Activated CD8-positive, alpha-beta T cell treated with anti-CD3 and anti-CD28 coated beads for 36 hours (primary cell): ENCODE results near the gene RBM47. TPM values are rescaled to one million over a fixed set of nuclear protein-coding genes. Genes with fewer than 3 reads are reported as not detected.
"Not testable (repeated sequence)": the region's sequence is repeated elsewhere in the genome, so short reads cannot be mapped to it uniquely, and the experiment has no call there.

Experiments used
- ATAC-seq: fragments of 200-7000 bp; cut with Tn5 transposase; one replicate; pipeline ENCODE4 v1.10.0; 2021; ENCODE audit warnings: mild to moderate bottlenecking, moderate library complexity
- CTCF ChIA-PET: fragments of 350-600 bp; sonication (Branson Sonifier 250); formaldehyde crosslinking; loops from one replicate; lab custom pipeline; 2021; ENCODE audit warnings: antibody characterized with exemption; lab: Charles Lee
- POLR2A ChIA-PET: fragments of 350-600 bp; sonication (Branson Sonifier 250); formaldehyde crosslinking; loops from one replicate; lab custom pipeline; 2021; ENCODE audit warnings: antibody characterized with exemption; lab: Charles Lee
- DNase-seq: peaks from one replicate; pipeline ENCODE4 v3.0.0-alpha.2; 2020
- H3K27ac Mint-ChIP-seq: one replicate; pipeline ENCODE4 v1.8.0; 2021; ENCODE audit warnings: mild to moderate bottlenecking, mixed read lengths
- H3K27me3 Mint-ChIP-seq: one replicate; pipeline ENCODE4 v1.8.0; 2021; ENCODE audit warnings: mixed read lengths
- H3K36me3 Mint-ChIP-seq: one replicate; pipeline ENCODE4 v1.8.0; 2021; ENCODE audit warnings: low read depth, mixed read lengths
- H3K4me1 Mint-ChIP-seq: one replicate; pipeline ENCODE4 v1.8.0; 2021; ENCODE audit warnings: low read depth, mixed read lengths
- H3K4me3 Mint-ChIP-seq: one replicate; pipeline ENCODE4 v1.8.0; 2021; ENCODE audit warnings: mild to moderate bottlenecking, moderate library complexity, mixed read lengths
- H3K9me3 Mint-ChIP-seq: one replicate; pipeline ENCODE4 v1.8.0; 2021; ENCODE audit warnings: mixed read lengths
- CTCF ChIP-seq: fragments of 200-600 bp; IDR thresholded peaks from one replicate; pipeline ENCODE4 v1.8.0; 2022; ENCODE audit warnings: antibody characterized with exemption, mild to moderate bottlenecking
- intact Hi-C: fragments of 100-400 bp; cut with micrococcal nuclease; formaldehyde crosslinking; loops from one replicate; pipeline ENCODE4 v1.10.0; 2022
- total RNA-seq, 2 experiments: library from RNA; stranded (reverse); gene quantifications; one replicate each; pipeline ENCODE4 v1.2.3, GENCODE V29; 2021

Gene RBM47
- total RNA-seq, 2 experiments from 2014 or later = 0.13 to 0.74 TPM

- no peak for ATAC-seq
- H3K27me3 Mint-ChIP-seq = peaks cover 24% of the 10 kb centered on the region
- no peak for TF ChIP-seq CTCF
- POLR2A ChIA-PET = no interaction called here
- DNase-seq = no peak
- CTCF ChIA-PET = no interaction called here
- no peaks in the 10 kb centered on the region for H3K36me3 Mint-ChIP-seq
- intact Hi-C loops = no loop called here
- peaks cover 14% of the 10 kb centered on the region for H3K4me1 Mint-ChIP-seq
- no peak overlapping the region for H3K27ac Mint-ChIP-seq
- no peaks in the 10 kb centered on the region for H3K9me3 Mint-ChIP-seq
- H3K4me3 Mint-ChIP-seq = no peak overlapping the region
Observed at GRCh38 chr4:40632080-40632479, 2.4 kb upstream of the RBM47 start.

GRCh38 chr4:40630335-40631021, 814 bp upstream of the RBM47 start:
- peak; percentile 10 for DNase-seq
- intact Hi-C loops = no loop called here
- H3K27me3 Mint-ChIP-seq = peaks cover 33% of the 10 kb centered on the region
- no peak overlapping the region for H3K27ac Mint-ChIP-seq
- ATAC-seq = peak; percentile 24
- no peaks in the 10 kb centered on the region for H3K36me3 Mint-ChIP-seq
- TF ChIP-seq CTCF = no peak
- POLR2A ChIA-PET = interaction anchor here (0.7 kb wide), 1 partner anchor 60 kb away, joined by 4 read pairs; no protein-coding TSS in a partner anchor
- CTCF ChIA-PET = no interaction called here
- H3K9me3 Mint-ChIP-seq = no peaks in the 10 kb centered on the region
- peaks cover 14% of the 10 kb centered on the region for H3K4me1 Mint-ChIP-seq
- peak overlapping the region; percentile 73 for H3K4me3 Mint-ChIP-seq

GRCh38 chr4:40628888-40629287, 776 bp downstream of the RBM47 start:
- peak overlapping the region; percentile 73 for H3K4me3 Mint-ChIP-seq

GRCh38 chr4:40628407-40628806, 1.3 kb downstream of the RBM47 start:
- ATAC-seq, H3K36me3 Mint-ChIP-seq, H3K4me3 Mint-ChIP-seq, DNase-seq, intact Hi-C loops, POLR2A ChIA-PET, CTCF ChIA-PET, H3K27ac Mint-ChIP-seq, H3K9me3 Mint-ChIP-seq: not testable (repeated sequence)
- H3K4me1 Mint-ChIP-seq = peaks cover 14% of the 10 kb centered on the region
- H3K27me3 Mint-ChIP-seq = peaks cover 35% of the 10 kb centered on the region

More at GRCh38 chr4:40628888-40629287, 776 bp downstream of the RBM47 start:
- DNase-seq (no peak), ATAC-seq (no peak)
- no peak for TF ChIP-seq CTCF
- Mint-ChIP-seq H3K9me3 (no peaks in the 10 kb centered on the region), H3K27ac (no peak overlapping the region), H3K36me3 (no peaks in the 10 kb centered on the region), H3K4me1 (peaks cover 14% of the 10 kb centered on the region), H3K27me3 (peaks cover 35% of the 10 kb centered on the region)
- POLR2A ChIA-PET = no interaction called here
- intact Hi-C loops = no loop called here
- CTCF ChIA-PET = no interaction called here

GRCh38 chr4:40627540-40627939, 2.1 kb downstream of the RBM47 start:
- ChIA-PET CTCF (no interaction called here), POLR2A (no interaction called here)
- intact Hi-C loops = no loop called here
- TF ChIP-seq CTCF = no peak
- H3K4me1 Mint-ChIP-seq = peaks cover 14% of the 10 kb centered on the region
- no peaks in the 10 kb centered on the region for H3K9me3 Mint-ChIP-seq
- DNase-seq (no peak), ATAC-seq (no peak)
- H3K27me3 Mint-ChIP-seq = peaks cover 35% of the 10 kb centered on the region
- H3K36me3 Mint-ChIP-seq = no peaks in the 10 kb centered on the region
- no peak overlapping the region for H3K27ac Mint-ChIP-seq
- H3K4me3 Mint-ChIP-seq = no peak overlapping the region
